Measurements from ENCODE around the gene SMIM7.

DNA sequence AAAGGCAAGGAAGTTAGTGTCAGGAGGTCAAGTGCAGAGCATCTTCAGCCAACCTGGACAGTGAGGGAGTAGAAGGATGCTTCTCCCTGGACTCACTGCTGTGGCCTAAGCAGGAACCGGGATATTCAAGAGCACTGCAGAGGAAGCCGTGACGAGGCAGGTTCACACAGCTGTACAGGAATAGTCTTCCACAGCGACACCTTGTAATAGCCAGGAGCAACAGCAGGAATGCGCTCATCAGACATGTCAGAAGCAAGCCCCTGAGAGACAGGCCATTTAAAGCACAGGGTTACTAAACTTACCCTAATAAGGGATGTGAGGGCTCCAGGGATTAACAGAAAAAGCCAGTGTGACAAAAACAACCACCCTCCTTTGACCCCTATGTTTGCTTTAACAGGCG is 28.5 kb downstream of the SMIM7 start:
- TF ChIP-seq, protein P1, sequence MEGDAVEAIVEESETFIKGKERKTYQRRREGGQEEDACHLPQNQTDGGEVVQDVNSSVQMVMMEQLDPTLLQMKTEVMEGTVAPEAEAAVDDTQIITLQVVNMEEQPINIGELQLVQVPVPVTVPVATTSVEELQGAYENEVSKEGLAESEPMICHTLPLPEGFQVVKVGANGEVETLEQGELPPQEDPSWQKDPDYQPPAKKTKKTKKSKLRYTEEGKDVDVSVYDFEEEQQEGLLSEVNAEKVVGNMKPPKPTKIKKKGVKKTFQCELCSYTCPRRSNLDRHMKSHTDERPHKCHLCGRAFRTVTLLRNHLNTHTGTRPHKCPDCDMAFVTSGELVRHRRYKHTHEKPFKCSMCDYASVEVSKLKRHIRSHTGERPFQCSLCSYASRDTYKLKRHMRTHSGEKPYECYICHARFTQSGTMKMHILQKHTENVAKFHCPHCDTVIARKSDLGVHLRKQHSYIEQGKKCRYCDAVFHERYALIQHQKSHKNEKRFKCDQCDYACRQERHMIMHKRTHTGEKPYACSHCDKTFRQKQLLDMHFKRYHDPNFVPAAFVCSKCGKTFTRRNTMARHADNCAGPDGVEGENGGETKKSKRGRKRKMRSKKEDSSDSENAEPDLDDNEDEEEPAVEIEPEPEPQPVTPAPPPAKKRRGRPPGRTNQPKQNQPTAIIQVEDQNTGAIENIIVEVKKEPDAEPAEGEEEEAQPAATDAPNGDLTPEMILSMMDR (IDR thresholded peaks at IDR 0.05), result no peak
- TF ChIP-seq POLR2AphosphoS5 (IDR thresholded peaks at IDR 0.05) (no peak), POLR2A (IDR thresholded peaks at IDR 0.05) (no peak), EP300 (IDR thresholded peaks at IDR 0.05) (no peak)

All from sigmoid colon (tissue), 4 donors.